ENCODE results near the gene SRSF12.

DNA sequence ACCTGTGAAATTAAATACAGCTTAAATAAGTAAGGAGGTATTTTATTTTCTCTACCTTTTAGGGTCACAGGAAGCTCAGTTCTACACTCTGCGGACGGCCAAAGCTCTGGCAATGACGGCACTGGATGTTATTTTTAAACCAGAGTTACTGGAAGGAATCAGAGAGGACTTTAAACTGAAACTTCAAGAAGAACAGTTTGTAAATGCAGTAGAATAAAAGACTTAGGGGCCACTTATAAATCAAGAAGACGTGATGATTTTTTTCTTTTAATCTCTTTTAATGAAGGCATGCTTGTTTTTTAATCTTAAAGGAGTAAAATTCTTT, 44.1 kb upstream of the SRSF12 start:
- TF ChIP-seq, protein P1, sequence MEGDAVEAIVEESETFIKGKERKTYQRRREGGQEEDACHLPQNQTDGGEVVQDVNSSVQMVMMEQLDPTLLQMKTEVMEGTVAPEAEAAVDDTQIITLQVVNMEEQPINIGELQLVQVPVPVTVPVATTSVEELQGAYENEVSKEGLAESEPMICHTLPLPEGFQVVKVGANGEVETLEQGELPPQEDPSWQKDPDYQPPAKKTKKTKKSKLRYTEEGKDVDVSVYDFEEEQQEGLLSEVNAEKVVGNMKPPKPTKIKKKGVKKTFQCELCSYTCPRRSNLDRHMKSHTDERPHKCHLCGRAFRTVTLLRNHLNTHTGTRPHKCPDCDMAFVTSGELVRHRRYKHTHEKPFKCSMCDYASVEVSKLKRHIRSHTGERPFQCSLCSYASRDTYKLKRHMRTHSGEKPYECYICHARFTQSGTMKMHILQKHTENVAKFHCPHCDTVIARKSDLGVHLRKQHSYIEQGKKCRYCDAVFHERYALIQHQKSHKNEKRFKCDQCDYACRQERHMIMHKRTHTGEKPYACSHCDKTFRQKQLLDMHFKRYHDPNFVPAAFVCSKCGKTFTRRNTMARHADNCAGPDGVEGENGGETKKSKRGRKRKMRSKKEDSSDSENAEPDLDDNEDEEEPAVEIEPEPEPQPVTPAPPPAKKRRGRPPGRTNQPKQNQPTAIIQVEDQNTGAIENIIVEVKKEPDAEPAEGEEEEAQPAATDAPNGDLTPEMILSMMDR (IDR thresholded peaks at IDR 0.05; ENCODE audit: extremely low read depth in 1 of 2, insufficient read depth in 1 of 2, low read depth in 1 of 2, low read length in 2 of 2) = no peak
- TF ChIP-seq POLR2AphosphoS5 (IDR thresholded peaks at IDR 0.05; ENCODE audit: insufficient read depth, low read depth, low read length) (no peak), POLR2A (IDR thresholded peaks at IDR 0.05; ENCODE audit: low read depth, low read length) (no peak), EZH2 (IDR thresholded peaks at IDR 0.05; ENCODE audit: borderline replicate concordance, low read depth, low read length, severe bottlenecking) (no peak), MYC (IDR thresholded peaks at IDR 0.05; ENCODE audit: low read depth, low read length) (no peak), JUN (IDR thresholded peaks at IDR 0.05; ENCODE audit: borderline replicate concordance, insufficient read depth, insufficient read length, low read depth) (no peak), FOS (IDR thresholded peaks at IDR 0.05; ENCODE audit: borderline replicate concordance, insufficient read depth, low read length) (no peak)
- TF ChIP-seq, protein P2, sequence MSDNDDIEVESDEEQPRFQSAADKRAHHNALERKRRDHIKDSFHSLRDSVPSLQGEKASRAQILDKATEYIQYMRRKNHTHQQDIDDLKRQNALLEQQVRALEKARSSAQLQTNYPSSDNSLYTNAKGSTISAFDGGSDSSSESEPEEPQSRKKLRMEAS (IDR thresholded peaks at IDR 0.05; ENCODE audit: insufficient read depth, insufficient read length) = no peak

Measured in endothelial cell of umbilical vein (primary cell).